ENCODE results near the gene ATOX1.
A peak's percentile ranks its signal among the peaks of the same experiment; 100 is the strongest.

Gene ATOX1

DNA sequence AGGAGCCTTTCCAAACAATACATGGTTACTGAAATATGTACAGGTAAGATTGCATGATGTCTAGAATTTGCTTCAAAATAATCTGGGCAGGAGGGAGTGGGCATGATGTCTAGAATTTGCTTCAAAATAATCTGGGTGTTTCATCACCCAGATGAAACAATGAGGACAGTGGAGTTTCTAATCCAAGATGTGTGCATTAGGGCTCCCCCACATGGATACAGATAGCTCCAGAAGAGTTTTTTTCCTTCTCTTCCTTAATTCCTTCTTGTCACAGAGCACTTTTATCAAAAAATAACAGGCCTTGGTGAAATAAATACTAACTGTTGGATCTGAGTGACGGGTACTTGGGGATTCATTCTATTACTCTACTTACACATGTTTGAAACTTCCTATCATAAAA, 14.9 kb downstream of the ATOX1 start:
- Histone ChIP-seq H3K36me3 (ENCODE audit: control insufficient read depth, insufficient read depth, low read length) (peaks cover 33% of the 10 kb centered on the region), H3K4me1 (ENCODE audit: control insufficient read depth, insufficient read depth, low read length, poor library complexity, severe bottlenecking) (peaks cover 25% of the 10 kb centered on the region), H3K27ac (ENCODE audit: low read depth, low read length, severe bottlenecking) (peak overlapping the region; percentile 49), H3K9me3 (ENCODE audit: control insufficient read depth, low read length) (no peaks in the 10 kb centered on the region), H3K4me3 (ENCODE audit: extremely low read depth, insufficient read depth, low read length, poor library complexity, severe bottlenecking) (no peak overlapping the region)
- no CpG with 5 or more reads among the region's 1 CpG for WGBS, 2 experiments (ENCODE audit: insufficient coverage in 2 of 2)

DNA sequence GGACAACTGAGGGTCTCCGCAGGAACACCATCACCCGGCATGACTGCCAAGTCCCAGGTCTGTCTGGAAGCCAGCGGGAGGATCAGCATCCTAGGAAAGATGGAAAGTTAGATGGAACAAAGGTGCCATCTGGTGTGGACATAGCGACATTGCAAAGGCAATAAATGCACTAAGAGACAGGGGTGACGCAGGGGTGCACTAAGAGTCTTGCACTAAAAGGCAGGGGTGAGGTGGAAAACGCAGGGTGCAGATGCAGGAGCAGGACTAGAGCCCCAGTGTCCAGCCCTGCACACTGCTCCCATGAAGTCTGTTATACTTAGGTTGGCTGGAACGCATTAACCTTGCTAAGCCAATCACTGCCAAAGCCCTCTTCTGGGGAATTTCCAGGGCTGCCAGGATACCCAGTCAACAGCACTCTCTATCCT, 15.5 kb downstream of the ATOX1 start:
- H3K4me3 ChIP-seq (ENCODE audit: extremely low read depth, insufficient read depth, low read length, poor library complexity, severe bottlenecking), result no peak overlapping the region
- H3K9me3 ChIP-seq (ENCODE audit: control insufficient read depth, low read length), result no peaks in the 10 kb centered on the region
- 47 to 58% methylated on average over 7 of the region's 7 CpGs for WGBS, 2 experiments (ENCODE audit: insufficient coverage in 2 of 2)
- H3K27ac ChIP-seq (ENCODE audit: low read depth, low read length, severe bottlenecking), result no peak overlapping the region
- peaks cover 27% of the 10 kb centered on the region for H3K36me3 ChIP-seq (ENCODE audit: control insufficient read depth, insufficient read depth, low read length)
- H3K4me1 ChIP-seq (ENCODE audit: control insufficient read depth, insufficient read depth, low read length, poor library complexity, severe bottlenecking), result peaks cover 25% of the 10 kb centered on the region

- Histone ChIP-seq H3K9me3 (ENCODE audit: control insufficient read depth, low read length) (no peaks in the 10 kb centered on the region), H3K36me3 (ENCODE audit: control insufficient read depth, insufficient read depth, low read length) (peaks cover 24% of the 10 kb centered on the region), H3K4me1 (ENCODE audit: control insufficient read depth, insufficient read depth, low read length, poor library complexity, severe bottlenecking) (peaks cover 25% of the 10 kb centered on the region), H3K4me3 (ENCODE audit: extremely low read depth, insufficient read depth, low read length, poor library complexity, severe bottlenecking) (no peak overlapping the region), H3K27ac (ENCODE audit: low read depth, low read length, severe bottlenecking) (no peak overlapping the region)
- WGBS, 2 experiments (ENCODE audit: insufficient coverage in 2 of 2), result 94 to 96% methylated on average over 4 to 6 of the region's 6 CpGs
These were observed 16.6 kb downstream of the ATOX1 start for GRCh38 chr5:151741678-151742423.

GRCh38 chr5:151740958-151741373, 17.5 kb downstream of the ATOX1 start:
- no peak overlapping the region for H3K4me3 ChIP-seq (ENCODE audit: extremely low read depth, insufficient read depth, low read length, poor library complexity, severe bottlenecking)

GRCh38 chr5:151740336-151740942, 18.0 kb downstream of the ATOX1 start:
- Histone ChIP-seq H3K27ac (ENCODE audit: low read depth, low read length, severe bottlenecking) (peak overlapping the region; percentile 99), H3K4me1 (ENCODE audit: control insufficient read depth, insufficient read depth, low read length, poor library complexity, severe bottlenecking) (peaks cover 25% of the 10 kb centered on the region), H3K36me3 (ENCODE audit: control insufficient read depth, insufficient read depth, low read length) (peaks cover 12% of the 10 kb centered on the region), H3K9me3 (ENCODE audit: control insufficient read depth, low read length) (no peaks in the 10 kb centered on the region), H3K4me3 (ENCODE audit: extremely low read depth, insufficient read depth, low read length, poor library complexity, severe bottlenecking) (no peak overlapping the region)
- 8 to 24% methylated on average over 5 to 11 of the region's 11 CpGs for WGBS, 2 experiments (ENCODE audit: insufficient coverage in 2 of 2)

More at GRCh38 chr5:151740958-151741373, 17.5 kb downstream of the ATOX1 start:
- Histone ChIP-seq H3K9me3 (ENCODE audit: control insufficient read depth, low read length) (no peaks in the 10 kb centered on the region), H3K4me1 (ENCODE audit: control insufficient read depth, insufficient read depth, low read length, poor library complexity, severe bottlenecking) (peaks cover 25% of the 10 kb centered on the region), H3K27ac (ENCODE audit: low read depth, low read length, severe bottlenecking) (peak overlapping the region; percentile 99), H3K36me3 (ENCODE audit: control insufficient read depth, insufficient read depth, low read length) (peaks cover 18% of the 10 kb centered on the region)
- whole genome bisulfite sequencing, 2 experiments (ENCODE audit: insufficient coverage in 2 of 2), result 15 to 33% methylated on average over 1 of the region's 2 CpGs

DNA sequence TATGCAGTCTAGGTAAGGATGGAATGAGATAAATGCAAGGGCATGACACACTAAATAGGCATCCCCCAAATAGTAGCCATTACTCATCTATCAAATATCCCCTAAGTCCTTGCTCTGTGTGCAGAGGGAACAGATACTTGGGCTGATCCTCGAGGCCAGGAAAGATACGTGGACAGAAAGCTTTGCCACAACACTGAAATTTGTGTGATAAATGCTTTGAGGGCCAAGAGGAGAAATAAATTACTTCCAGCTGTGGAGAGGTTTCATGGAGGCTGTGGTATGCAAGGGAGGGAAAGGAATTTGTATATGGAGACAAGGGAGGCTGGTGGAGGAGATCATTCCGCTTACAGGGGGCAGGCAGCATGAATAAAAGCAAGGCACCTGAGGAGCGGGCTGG, 18.5 kb downstream of the ATOX1 start:
- H3K9me3 ChIP-seq (ENCODE audit: control insufficient read depth, low read length), result no peaks in the 10 kb centered on the region
- H3K27ac ChIP-seq (ENCODE audit: low read depth, low read length, severe bottlenecking), result peak overlapping the region; percentile 99
- 19 to 25% methylated on average over 3 to 4 of the region's 4 CpGs for WGBS, 2 experiments (ENCODE audit: insufficient coverage in 2 of 2)
- H3K4me1 ChIP-seq (ENCODE audit: control insufficient read depth, insufficient read depth, low read length, poor library complexity, severe bottlenecking), result peaks cover 25% of the 10 kb centered on the region
- no peak overlapping the region for H3K4me3 ChIP-seq (ENCODE audit: extremely low read depth, insufficient read depth, low read length, poor library complexity, severe bottlenecking)
- peaks cover 8% of the 10 kb centered on the region for H3K36me3 ChIP-seq (ENCODE audit: control insufficient read depth, insufficient read depth, low read length)

- WGBS, 2 experiments (ENCODE audit: insufficient coverage in 2 of 2), result 88 to 90% methylated on average over 1 to 2 of the region's 2 CpGs
These were observed 19.0 kb downstream of the ATOX1 start for GRCh38 chr5:151739395-151739794.

DNA sequence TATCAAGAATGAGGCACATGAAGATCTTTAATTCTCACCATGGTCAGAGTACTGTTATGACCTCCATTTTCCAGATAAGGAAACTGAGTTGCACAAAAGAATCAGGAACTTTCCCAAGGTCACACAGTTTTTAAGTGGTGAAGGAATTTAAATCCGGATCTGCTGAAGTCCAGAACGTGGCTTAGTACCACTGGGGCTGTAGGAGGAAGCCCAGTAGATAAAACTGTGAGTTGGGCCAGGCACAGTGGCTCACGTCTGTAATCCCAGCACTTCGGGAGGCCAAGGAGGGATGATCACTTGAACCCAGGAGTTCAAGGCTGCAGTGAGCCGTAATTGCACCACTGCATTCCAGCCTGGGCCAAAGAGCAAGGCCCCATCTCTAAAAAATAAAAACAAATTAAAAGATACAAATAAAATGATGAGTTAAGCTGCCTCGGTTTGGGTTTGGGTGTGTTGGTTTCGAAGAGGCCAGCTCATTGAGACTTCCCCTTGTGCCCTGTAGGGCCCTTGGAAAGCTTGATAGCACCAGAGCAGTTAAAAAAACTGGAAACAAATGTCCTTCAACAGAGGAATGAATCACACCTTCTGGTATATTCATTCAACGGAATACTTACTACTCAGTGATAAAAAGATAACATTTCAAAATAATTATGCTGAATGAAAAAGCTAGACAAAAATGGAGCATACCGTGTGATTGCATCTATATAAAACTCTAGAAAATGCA, 20.1 kb downstream of the ATOX1 start:
- WGBS, 2 experiments (ENCODE audit: insufficient coverage in 2 of 2), result 88 to 93% methylated on average over 4 to 6 of the region's 9 CpGs
- Histone ChIP-seq H3K9me3 (ENCODE audit: control insufficient read depth, low read length) (no peaks in the 10 kb centered on the region), H3K36me3 (ENCODE audit: control insufficient read depth, insufficient read depth, low read length) (peaks cover 2% of the 10 kb centered on the region), H3K4me1 (ENCODE audit: control insufficient read depth, insufficient read depth, low read length, poor library complexity, severe bottlenecking) (peaks cover 25% of the 10 kb centered on the region), H3K27ac (ENCODE audit: low read depth, low read length, severe bottlenecking) (no peak overlapping the region), H3K4me3 (ENCODE audit: extremely low read depth, insufficient read depth, low read length, poor library complexity, severe bottlenecking) (no peak overlapping the region)

More at GRCh38 chr5:151739395-151739794, 19.0 kb downstream of the ATOX1 start:
- H3K4me3 ChIP-seq (ENCODE audit: extremely low read depth, insufficient read depth, low read length, poor library complexity, severe bottlenecking), result no peak overlapping the region
- H3K36me3 ChIP-seq (ENCODE audit: control insufficient read depth, insufficient read depth, low read length), result peaks cover 3% of the 10 kb centered on the region
- no peaks in the 10 kb centered on the region for H3K9me3 ChIP-seq (ENCODE audit: control insufficient read depth, low read length)
- peaks cover 25% of the 10 kb centered on the region for H3K4me1 ChIP-seq (ENCODE audit: control insufficient read depth, insufficient read depth, low read length, poor library complexity, severe bottlenecking)
- H3K27ac ChIP-seq (ENCODE audit: low read depth, low read length, severe bottlenecking), result peak overlapping the region; percentile 99

- no peaks in the 10 kb centered on the region for H3K36me3 ChIP-seq (ENCODE audit: control insufficient read depth, insufficient read depth, low read length)
- no peak overlapping the region for H3K27ac ChIP-seq (ENCODE audit: low read depth, low read length, severe bottlenecking)
- H3K9me3 ChIP-seq (ENCODE audit: control insufficient read depth, low read length), result no peaks in the 10 kb centered on the region
- H3K4me1 ChIP-seq (ENCODE audit: control insufficient read depth, insufficient read depth, low read length, poor library complexity, severe bottlenecking), result peaks cover 25% of the 10 kb centered on the region
- 82 to 92% methylated on average over 2 to 3 of the region's 3 CpGs for WGBS, 2 experiments (ENCODE audit: insufficient coverage in 2 of 2)
- no peak overlapping the region for H3K4me3 ChIP-seq (ENCODE audit: extremely low read depth, insufficient read depth, low read length, poor library complexity, severe bottlenecking)
These were observed 21.0 kb downstream of the ATOX1 start for GRCh38 chr5:151737431-151737830.

DNA sequence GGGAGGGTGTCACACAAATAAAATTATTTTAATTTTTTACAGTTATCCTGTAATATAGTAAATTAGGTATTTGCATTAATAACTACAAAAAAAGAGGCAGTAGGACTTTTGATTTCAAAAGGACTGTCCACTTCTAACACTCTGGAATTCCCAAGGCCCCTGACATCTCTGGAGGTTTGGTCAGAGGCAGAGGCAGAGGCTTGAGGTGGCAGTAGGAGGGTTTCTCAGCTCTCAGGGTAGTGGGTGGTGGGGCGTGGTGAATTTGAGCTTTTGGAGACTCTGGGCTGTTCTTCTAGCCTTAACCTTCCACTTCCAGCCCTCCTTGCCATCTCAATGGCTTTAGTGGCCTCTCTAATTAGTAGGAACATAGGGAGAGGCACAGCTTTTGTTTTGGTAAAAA, 22.8 kb downstream of the ATOX1 start:
- Histone ChIP-seq H3K36me3 (ENCODE audit: control insufficient read depth, insufficient read depth, low read length) (no peaks in the 10 kb centered on the region), H3K9me3 (ENCODE audit: control insufficient read depth, low read length) (no peaks in the 10 kb centered on the region), H3K27ac (ENCODE audit: low read depth, low read length, severe bottlenecking) (no peak overlapping the region), H3K4me3 (ENCODE audit: extremely low read depth, insufficient read depth, low read length, poor library complexity, severe bottlenecking) (no peak overlapping the region), H3K4me1 (ENCODE audit: control insufficient read depth, insufficient read depth, low read length, poor library complexity, severe bottlenecking) (peaks cover 15% of the 10 kb centered on the region)
- whole genome bisulfite sequencing, 2 experiments (ENCODE audit: insufficient coverage in 2 of 2), result 100% methylated on average over 1 of the region's 1 CpG; no CpG with 5 or more reads in 1 of the 2 experiments
